Panc1 (cell line): ENCODE measurements around the gene RNF220.

Experiments
- CTCF ChIP-seq: fragments of 450-650 bp; IDR thresholded peaks from 2 replicates; pipeline ENCODE4 v1.5.1; 2017; ENCODE audit warnings: mild to moderate bottlenecking
- SIN3A ChIP-seq: IDR thresholded peaks from 2 replicates; pipeline ENCODE4 v1.6.1; 2012; ENCODE audit warnings: low read depth, mild to moderate bottlenecking, low read length, moderate library complexity, borderline replicate concordance; ENCODE audit not compliant: insufficient read depth

DNA sequence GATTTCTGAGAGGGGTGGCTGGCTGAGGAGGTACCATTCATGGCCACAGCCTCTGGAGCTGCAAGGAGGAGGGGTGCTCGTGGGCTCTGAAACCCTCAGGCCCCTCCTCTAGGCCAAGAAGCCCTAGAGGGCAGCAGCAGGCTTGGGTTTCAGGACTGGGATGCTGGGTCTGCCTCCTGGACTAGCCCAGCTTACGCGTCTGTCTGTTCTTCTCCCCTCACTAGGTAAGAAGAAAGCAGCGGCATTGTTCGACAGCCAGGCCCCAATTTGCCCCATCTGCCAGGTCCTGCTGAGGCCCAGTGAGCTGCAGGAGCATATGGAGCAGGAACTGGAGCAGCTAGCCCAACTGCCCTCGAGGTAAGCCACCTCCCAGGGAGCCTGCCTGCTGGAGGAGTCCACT lies 208.9 kb downstream of the RNF220 start:
- TF ChIP-seq CTCF (no peak), SIN3A (no peak)
